ENCODE measurements around the gene OLFML1.

The OLFML1 gene

DNA sequence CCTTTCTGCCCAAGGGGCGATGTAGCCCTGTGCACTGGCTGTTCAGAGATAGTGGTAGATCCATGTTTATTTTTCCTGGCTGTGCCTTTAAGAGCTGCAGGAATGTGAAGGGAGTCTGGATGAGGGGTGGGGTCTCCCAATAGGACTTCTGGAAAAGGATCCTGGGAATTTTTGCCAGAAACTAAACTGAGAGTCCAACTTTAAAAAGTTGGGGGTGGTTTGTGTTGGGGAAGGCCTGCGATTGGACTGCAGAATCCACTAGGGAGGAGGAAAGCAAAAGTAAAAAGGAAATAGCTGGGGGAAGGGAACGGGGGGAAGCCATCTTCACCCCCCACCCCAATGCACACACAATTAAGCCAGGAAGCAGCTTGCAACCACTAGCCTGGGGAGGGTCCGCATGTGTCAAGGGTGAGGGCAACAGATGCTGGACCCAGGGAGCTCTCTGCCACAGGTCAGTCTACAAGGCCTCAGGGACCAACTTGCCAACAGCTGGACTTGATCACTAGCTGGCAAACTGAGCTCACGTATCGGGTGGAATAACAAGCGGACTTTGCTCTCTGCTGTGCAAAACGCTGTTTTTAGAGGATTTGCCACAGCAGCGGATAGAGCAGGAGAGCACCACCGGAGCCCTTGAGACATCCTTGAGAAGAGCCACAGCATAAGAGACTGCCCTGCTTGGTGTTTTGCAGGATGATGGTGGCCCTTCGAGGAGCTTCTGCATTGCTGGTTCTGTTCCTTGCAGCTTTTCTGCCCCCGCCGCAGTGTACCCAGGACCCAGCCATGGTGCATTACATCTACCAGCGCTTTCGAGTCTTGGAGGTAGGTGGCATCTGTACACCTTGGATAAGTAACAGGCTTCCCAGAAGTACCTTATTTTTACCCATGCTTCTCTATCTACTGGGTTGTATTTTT is at the start of gene OLFML1:
Gene OLFML1 (plus strand): TSS at position 321 of the 912 bp plus-strand sequence. CDS start 370 bp downstream, at position 691.
- DNase-seq (ENCODE audit: extremely low spot score, insufficient read length, low read depth) (no peak), FAIRE-seq (no peak)

DNA sequence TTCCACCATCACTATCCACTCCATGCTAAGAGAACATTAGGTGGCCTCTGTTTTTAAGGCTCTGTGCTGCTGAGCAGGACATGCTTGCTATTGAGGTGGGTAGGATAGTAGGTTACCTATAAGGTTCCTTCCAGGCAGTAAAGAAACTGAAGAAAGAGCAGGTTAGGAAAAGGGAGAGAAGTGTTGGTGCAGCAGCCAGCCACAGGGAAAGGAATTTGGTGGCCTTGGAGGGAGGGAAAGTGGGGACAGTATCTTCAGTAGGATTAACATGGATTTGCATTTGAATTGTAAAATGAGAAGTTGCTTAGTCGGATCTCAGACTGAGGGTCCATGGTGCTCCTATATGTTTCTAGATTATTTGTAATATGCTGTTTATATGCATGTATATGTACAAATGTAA is 49.2 kb upstream of the OLFML1 start:
- no peak for FAIRE-seq
- no peak for DNase-seq (ENCODE audit: extremely low spot score, insufficient read length, low read depth)

DNA sequence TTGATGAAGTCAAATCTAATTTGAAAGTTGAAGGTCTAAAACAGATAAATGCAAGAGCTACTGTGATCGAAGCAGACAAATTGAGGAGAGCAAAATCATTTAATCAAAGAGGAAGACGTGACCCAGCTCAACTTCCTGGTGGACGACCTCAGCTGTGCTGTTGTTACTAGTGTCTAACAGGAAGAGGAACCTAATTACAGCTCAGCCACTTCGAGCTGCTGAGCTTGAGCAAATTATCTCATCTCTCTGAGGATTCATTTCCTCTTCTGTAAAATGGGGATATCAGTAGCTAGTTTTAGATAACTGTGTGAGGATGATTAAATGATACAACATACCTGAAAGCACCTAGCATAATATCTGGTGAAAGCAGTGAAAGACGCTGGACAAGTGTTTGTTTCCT is 48.6 kb upstream of the OLFML1 start:
- DNase-seq (ENCODE audit: extremely low spot score, insufficient read length, low read depth) (no peak), FAIRE-seq (peak; percentile 87)

DNA sequence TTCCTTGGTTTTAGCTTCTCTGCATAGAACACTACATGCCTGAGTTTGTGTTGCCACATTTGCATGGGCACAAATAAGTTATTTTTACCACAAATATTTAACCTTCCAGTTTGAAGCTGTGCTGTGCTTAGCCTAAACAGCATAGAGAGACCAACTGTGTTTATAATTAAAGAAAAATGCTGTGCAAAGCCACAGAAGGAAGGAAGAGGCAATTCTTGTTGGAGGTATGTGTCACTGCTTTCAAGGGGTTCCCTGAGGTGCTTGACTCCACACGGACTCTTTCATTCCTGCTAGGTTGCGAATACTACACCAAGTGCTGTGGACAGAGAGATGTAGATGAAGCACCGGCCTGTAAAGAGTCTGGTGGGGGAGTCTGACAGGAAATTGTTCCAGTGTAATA is 47.6 kb upstream of the OLFML1 start:
- FAIRE-seq: no peak
- no peak for DNase-seq (ENCODE audit: extremely low spot score, insufficient read length, low read depth)

DNA sequence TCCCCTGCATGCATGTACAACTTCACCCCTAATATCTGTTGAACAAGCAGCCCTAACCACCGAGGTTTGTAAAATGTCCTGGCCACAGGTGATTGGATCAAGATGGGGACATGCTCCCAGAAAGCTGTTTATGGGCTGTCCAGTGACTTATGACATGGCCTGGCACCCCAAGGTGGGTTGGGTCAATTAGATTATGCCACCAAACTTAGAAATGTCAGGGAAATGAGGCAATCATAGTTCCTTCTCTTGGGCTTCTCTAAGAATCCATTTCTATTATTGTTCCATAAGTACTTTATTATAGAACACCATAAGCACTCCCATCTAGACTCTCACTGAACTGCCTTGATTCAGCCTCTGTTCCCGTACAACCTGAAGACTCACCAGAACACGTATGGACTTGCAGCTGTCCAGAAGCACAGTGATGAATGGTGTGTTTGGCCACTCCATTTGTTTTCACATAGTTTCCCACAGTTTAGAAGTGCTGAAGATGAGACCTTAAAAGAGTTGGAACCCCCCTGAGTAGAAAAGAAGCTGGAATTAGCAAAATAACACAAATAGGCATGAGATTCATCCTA is 45.5 kb upstream of the OLFML1 start:
- FAIRE-seq (no peak), DNase-seq (ENCODE audit: extremely low spot score, insufficient read length, low read depth) (no peak)

DNA sequence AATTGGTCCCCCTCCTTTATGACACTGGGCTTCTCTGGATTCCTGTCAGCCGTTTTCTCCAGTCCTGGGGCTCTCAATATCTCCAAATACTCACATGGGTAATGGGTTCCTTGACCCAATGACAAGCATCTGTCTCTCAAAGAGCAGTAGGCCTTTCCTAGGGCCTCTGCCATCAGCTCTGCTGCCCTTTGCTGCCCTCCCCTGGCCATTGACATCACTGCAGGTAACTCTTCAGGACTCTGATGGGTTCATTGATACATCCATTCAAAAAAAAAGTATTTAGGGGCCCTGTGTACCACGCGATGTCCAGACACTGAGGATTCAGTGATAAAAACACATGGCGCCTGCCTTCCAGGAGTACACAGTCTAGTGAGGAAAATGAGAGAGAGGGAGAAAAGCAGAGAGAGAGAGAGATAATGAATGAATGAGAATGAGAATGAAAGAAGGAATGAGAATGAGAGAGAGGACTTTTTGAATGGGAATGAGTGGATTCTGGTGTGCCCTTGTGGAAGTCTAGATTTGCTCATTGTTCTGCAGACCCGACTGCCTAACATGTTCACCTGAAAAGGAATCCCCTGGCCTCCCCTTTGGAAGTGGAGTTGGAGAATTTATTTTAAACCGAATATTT is 42.6 kb upstream of the OLFML1 start:
- FAIRE-seq (peak; percentile 92), DNase-seq (ENCODE audit: extremely low spot score, insufficient read length, low read depth) (peak; percentile 52)

DNA sequence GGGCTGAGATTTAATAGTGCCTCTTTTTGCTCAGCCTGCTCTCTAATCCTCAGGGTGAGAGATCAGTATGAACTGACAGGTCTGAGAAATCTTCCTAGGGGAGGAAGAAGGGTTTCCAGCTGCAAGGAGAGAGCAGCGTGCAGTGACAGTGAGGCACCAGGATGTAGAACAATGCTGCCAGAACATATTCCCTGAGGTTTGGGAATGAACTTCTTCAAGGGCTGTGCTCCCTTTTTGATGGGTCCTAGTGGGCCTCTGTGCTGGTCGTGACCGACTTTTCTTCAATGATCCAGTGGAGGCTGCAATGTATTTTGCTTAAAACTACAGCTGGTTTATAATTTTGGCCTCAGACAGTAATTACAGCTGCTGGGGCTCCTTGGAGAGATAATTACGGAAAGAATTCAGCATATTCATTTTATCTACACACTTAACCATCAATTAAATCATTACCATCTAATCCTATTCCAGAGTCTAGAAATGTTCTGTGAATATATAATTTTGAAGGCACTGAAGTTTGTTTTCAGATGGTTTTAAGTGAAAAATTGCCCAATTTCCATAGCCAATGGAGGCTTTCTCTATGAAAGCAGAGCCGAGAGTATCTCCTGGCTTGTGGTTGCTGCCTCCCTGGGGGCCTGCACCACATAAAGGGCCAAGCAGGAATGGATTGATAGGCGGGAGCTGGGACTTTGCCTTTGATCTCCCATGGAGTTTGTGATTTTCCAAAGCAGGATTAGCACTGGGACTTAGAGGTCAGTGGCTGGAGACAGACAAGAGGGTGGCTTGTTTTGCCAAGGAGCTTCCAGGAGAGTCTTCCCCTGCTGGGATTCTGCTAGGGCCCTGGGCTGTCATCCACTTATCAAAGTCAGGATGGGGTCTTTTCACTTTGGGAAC is 41.0 kb upstream of the OLFML1 start:
- FAIRE-seq: no peak
- DNase-seq (ENCODE audit: extremely low spot score, insufficient read length, low read depth): no peak

DNA sequence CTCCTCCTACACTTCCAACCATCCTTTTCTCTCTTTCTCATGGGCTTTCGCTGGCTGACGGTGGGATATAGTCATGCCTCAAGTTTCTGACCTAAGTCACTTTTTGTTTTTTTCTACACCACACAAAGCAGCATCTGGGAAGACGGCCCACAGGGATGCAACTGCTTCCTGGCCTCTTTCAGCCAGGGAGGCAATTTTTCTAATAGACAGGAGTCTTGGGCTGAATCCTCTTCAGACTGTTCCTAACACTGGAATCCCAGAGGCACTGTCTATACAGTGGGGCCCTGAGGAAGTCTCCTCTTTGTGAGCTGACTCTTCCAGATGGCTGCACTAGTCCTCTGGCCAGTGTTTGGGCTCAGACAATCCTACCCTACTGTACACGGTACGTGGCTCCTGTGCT is 39.7 kb upstream of the OLFML1 start:
- no peak for FAIRE-seq
- DNase-seq (ENCODE audit: extremely low spot score, insufficient read length, low read depth): no peak

DNA sequence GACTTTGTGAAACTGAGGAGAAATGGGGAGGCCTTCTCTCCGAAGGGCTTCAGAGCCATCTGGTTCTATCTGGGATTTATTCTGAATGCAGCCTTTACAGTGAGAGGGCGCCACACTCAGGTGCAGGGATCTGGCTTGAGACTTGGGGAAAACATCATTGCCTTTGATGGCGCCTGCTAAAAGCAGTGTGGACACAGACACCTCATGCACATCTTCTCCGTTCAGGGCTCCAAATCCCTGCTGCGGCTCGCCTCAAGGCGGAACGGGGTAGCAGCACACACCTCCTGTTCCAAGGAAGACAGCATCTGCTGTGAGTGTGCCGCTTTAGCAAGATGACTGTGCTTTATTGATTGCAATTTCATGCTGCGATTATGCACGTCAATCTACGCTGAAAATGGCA is 37.1 kb upstream of the OLFML1 start:
- FAIRE-seq (no peak), DNase-seq (ENCODE audit: extremely low spot score, insufficient read length, low read depth) (no peak)

DNA sequence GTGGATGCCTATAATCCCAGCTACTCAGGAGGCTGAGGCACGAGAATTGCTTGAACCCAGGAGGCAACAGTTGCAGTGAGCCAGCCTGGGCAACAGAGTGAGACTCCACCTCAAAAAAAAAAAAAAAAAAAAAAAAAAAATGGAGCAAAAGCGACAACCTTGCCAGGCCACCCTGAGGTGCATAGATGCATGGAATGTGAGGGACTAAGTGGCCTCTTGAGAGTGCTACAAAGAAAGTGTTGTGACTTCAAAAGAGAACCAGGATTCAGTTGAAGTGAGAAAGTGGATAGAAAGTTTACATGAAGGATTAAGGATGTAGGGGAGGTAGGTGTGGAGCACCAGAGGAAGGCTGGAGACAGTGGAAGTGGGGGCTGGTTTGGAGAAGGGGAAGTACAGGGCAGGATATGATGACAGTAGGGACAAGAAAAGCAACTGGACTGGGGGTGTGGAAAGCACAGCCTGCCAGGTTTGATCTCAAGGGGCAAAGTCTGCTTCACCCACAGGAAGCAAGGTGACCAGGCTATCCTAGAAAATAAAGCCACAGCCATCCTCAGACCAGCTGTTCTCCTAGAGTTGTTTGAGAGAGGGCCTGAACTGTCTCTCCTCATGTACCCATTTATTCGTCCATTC is 36.0 kb upstream of the OLFML1 start:
- DNase-seq (ENCODE audit: extremely low spot score, insufficient read length, low read depth) (no peak), FAIRE-seq (no peak)

DNA sequence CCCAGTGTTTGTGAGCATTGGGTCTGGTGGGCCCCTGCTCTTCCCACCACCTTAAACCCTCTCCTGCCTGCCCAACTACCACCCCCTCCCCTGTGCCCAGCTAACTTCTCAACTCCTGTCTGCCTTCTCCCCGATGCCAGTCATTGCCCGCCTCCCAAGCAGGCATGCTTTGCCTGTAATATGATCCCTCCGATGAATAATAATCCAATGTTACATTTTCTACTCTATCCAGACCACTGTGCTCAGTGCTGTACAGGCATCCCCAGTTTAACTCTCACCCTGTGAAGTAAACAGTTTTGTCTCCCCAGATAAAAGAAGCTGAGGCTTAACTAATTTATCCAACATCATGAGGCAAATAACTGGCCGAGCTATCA is 35.5 kb upstream of the OLFML1 start:
- DNase-seq (ENCODE audit: extremely low spot score, insufficient read length, low read depth) (no peak), FAIRE-seq (no peak)

DNA sequence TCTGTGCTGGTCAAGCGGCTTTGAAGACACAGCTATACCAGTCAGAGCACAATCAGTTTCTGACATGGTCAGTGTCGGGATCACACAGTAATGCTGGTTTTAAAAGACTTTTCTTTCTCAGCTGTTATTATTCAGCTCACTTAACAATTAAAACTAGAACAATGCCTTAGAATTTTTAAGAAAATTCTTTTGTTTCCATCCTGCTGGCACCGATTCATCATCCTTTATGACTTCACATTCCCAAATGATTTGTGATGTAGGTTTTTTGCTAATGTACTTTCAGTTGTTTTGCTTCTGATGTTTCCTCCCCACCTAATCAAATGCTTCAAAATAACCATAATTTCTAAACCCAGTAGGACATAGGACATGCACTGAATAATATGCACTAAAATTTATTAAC is 34.5 kb upstream of the OLFML1 start:
- no peak for FAIRE-seq
- no peak for DNase-seq (ENCODE audit: extremely low spot score, insufficient read length, low read depth)

DNA sequence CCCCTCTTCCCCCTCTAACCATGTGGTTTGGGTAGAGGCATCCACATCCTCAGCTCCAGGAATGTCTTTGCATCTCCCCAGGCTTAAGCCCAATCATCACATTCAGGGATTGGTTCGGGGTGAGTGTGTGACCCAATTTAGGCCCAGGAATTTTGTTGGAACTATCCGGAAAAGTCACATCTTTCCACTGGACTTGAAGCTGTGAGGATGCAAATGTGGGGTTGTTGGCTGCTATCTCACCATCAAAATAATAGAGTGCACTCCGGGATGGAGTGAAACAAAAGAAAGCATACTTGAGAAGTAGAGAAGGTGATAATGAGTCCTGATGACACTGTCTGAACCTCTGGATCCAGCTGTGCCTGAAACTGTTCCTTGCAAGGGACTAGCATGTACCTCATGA is 33.8 kb upstream of the OLFML1 start:
- FAIRE-seq (no peak), DNase-seq (ENCODE audit: extremely low spot score, insufficient read length, low read depth) (no peak)

DNA sequence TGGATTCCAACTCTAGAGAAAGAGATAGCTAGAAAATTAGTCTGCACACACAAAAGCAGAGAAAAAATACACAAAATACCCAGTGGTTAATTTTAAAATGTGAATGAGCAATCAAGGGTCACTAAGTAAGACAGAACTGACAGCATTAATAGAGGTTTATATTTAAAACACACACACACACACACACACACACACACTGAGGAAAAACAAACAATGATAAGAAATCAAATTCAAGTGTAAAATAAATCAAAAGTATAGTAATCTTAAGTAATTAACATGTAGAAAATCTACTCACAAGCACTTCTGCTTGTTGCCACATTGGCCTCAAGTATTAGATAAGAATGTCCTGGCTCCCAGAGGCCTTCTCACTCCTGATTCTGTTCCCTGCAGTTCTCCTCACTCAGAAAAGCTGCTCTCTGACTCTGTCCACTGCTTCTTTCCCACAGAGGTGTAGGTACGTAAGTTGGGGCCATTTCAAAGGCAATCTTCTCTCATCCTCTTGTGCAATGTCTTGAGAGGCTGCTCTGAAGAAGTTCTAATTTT is 33.3 kb upstream of the OLFML1 start:
- FAIRE-seq: no peak

DNA sequence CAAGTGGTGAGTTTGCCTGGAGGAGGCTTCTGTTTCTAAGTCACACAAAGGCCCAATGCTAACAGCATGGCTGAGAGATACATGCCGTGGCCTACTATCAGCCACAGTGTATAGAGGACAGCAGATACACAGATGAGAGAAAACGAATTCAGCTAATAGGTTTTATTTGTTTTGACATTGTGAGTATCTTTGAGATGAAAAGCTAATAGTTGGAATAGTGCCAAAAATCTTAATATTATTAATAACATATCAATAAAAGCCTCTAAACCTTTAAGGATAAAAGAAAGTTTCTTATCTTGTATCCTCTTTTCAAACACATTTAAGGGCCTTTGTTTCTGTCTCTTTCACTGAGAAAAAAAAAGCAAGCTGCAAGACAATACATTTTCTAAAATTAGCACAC is 30.5 kb upstream of the OLFML1 start:
- DNase-seq (ENCODE audit: extremely low spot score, insufficient read length, low read depth) (no peak), FAIRE-seq (no peak)

More for the DNA sequence above, 33.3 kb upstream of the OLFML1 start:
- no peak for DNase-seq (ENCODE audit: extremely low spot score, insufficient read length, low read depth)

DNA sequence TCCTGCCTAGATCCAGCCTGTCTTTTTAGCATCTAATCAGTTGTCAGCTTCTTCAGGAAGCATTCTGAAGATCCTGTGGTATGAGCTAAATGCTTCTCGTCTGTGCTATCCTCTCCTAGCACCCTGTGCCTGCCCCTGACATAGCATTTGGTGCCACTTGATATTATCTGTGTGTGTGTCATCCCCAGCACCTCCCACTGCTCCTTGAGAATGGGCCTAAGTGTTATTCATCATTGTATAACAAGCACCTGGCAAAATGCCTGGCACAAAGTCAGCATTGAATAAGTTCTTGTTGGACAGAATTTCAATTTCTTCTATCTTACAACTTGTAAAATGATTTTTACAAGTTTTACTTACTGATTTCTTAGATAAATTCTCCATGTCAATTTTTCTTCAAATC is 28.1 kb upstream of the OLFML1 start:
- FAIRE-seq (no peak), DNase-seq (ENCODE audit: extremely low spot score, insufficient read length, low read depth) (no peak)

DNA sequence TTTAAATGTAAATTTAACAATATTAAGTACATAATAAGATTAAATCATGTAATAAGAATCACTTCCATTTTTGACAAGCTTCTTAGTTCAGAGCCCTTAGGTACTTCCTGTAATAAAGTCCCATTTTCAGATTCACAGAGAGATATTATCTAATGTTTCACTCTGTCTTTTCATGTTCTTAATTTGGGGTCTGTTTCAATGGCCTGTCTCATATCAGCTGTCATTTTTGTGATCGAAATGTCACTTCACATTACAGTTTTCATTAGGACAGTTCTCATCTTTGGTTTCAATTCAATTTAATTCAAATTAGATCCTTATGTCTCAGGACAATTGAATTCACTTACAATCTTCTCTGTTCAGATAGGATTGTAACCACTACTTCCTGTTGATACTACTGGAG is 22.6 kb upstream of the OLFML1 start:
- FAIRE-seq (no peak), DNase-seq (ENCODE audit: extremely low spot score, insufficient read length, low read depth) (no peak)

DNA sequence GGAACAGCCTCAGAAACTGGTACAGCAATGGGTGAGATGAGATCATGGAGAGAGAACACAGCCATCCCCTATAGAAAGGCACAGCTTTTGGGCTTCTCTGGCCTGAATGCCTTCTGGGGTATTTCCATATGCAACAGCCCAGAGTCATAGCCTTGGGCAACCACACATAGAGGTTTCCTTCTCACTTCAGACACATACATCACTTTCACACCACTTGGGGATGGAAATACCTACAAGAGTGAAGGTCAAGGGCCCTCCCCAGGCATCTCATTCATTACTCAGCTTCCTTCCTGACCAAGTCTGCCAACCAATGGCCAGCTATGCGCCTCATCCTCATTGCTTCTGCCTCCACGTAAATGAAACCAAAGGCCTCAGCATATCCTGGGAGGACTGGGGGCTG is 17.7 kb upstream of the OLFML1 start:
- FAIRE-seq (no peak), DNase-seq (ENCODE audit: extremely low spot score, insufficient read length, low read depth) (no peak)

DNA sequence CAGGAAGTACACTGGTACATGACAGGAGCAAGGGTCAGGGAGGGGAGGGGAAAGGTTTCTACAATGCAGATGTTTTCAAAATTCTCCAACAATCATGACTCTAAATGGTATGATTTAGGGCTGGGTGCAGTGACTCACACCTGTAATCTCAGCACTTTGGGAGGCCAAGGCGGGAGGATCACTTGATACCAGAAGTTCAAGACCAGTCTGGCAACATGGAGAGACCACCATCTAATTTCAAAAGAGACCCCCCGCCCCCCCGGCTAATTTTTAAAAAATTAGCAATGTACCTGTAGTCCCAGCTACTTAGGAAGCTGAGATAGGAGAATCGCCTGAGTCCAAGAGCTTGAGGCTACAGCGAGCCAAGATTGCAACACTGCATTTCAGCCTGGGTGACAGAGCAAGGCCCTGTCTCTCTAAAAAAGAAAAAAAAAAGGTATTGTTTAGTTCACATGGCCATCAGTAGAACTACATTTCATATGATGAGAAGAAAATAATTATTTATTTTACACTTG is 15.9 kb upstream of the OLFML1 start:
- DNase-seq (ENCODE audit: extremely low spot score, insufficient read length, low read depth) (no peak), FAIRE-seq (no peak)
